ENCODE results near the gene ARHGEF7. TPM values are rescaled to one million over a fixed set of nuclear protein-coding genes. Genes with fewer than 3 reads are reported as not detected.

The ARHGEF7 gene
- total RNA-seq, 1 donor from 2014 or later, result 64.6 TPM

- Histone ChIP-seq H3K27ac (no peak overlapping the region), H3K4me1 (no peaks in the 10 kb centered on the region), H3F3A (ENCODE audit: low read depth) (no peaks in the 10 kb centered on the region), H3K9ac (no peak overlapping the region), H2AFZ (replicated peaks) (no peak overlapping the region), H3K79me2 (ENCODE audit: low read depth) (no peaks in the 10 kb centered on the region), H4K20me1 (ENCODE audit: low read depth) (peaks cover 4% of the 10 kb centered on the region), H3K4me3 (no peak overlapping the region), H3K4me2 (no peak overlapping the region), H3K36me3 (no peaks in the 10 kb centered on the region), H3K27me3 (no peaks in the 10 kb centered on the region), H3K9me3 (ENCODE audit: low read depth) (no peaks in the 10 kb centered on the region)
- H3K27me3 Mint-ChIP-seq (ENCODE audit: insufficient read depth, low read depth), result no peaks in the 10 kb centered on the region
- no peak overlapping the region for H3K27ac Mint-ChIP-seq
- H3K4me1 Mint-ChIP-seq, result no peaks in the 10 kb centered on the region
- H3K4me3 Mint-ChIP-seq, result no peak overlapping the region
- no peak for DNase-seq (ENCODE audit: low spot score)
- TF ChIP-seq EZH2 (IDR thresholded peaks at IDR 0.05), result no peak
- no peak for TF ChIP-seq EZH2phosphoT487 (IDR thresholded peaks at IDR 0.05)
- TF ChIP-seq CTCF (IDR thresholded peaks at IDR 0.05), result no peak
- no peaks in the 10 kb centered on the region for H3K9me3 Mint-ChIP-seq
- peaks cover 32% of the 10 kb centered on the region for H3K36me3 Mint-ChIP-seq
These were observed 167.9 kb downstream of the ARHGEF7 start for GRCh38 chr13:111282997-111283396.

GRCh38 chr13:111283457-111283856 lies 168.3 kb downstream of the ARHGEF7 start:
- no peaks in the 10 kb centered on the region for H3K9me3 Mint-ChIP-seq

DNA sequence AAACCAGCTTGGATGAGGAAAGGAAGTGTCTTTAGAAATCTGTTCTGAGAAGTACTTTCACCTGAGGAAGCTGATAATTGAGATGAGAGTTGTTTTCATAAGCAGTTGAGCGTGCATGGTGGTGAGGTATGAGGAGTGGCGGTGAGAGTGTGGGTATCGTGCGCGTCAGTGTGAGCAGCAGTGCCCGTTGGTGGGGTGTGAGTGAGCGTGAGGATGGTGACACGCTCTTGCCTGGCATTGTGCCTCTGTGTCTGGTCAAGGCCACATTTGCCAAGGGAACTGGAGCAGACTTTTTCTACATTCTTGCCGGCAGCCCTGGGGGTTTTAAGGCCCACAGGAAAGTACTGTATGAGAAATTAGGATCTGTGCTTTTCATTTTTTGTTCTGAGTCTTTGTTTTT lies 168.9 kb downstream of the ARHGEF7 start:
- Mint-ChIP-seq H3K4me3 (no peak overlapping the region), H3K27ac (no peak overlapping the region), H3K27me3 (ENCODE audit: insufficient read depth, low read depth) (no peaks in the 10 kb centered on the region), H3K36me3 (peaks cover 29% of the 10 kb centered on the region), H3K9me3 (no peaks in the 10 kb centered on the region), H3K4me1 (no peaks in the 10 kb centered on the region)
- no peaks in the 10 kb centered on the region for H3K79me2 ChIP-seq (ENCODE audit: low read depth)
- no peak for DNase-seq (ENCODE audit: low spot score)
- peaks cover 4% of the 10 kb centered on the region for H4K20me1 ChIP-seq (ENCODE audit: low read depth)
- H3K27ac ChIP-seq, result no peak overlapping the region
- no peaks in the 10 kb centered on the region for H3K36me3 ChIP-seq
- H3K9ac ChIP-seq, result no peak overlapping the region
- H3K27me3 ChIP-seq, result no peaks in the 10 kb centered on the region
- H3K4me3 ChIP-seq, result no peak overlapping the region
- H2AFZ ChIP-seq (replicated peaks), result no peak overlapping the region
- H3F3A ChIP-seq (ENCODE audit: low read depth), result peaks cover 3% of the 10 kb centered on the region
- H3K9me3 ChIP-seq (ENCODE audit: low read depth), result no peaks in the 10 kb centered on the region
- no peak overlapping the region for H3K4me2 ChIP-seq
- H3K4me1 ChIP-seq, result no peaks in the 10 kb centered on the region
- TF ChIP-seq CTCF (IDR thresholded peaks at IDR 0.05), result no peak
- TF ChIP-seq EZH2phosphoT487 (IDR thresholded peaks at IDR 0.05), result no peak
- no peak for TF ChIP-seq EZH2 (IDR thresholded peaks at IDR 0.05)

More at GRCh38 chr13:111283457-111283856, 168.3 kb downstream of the ARHGEF7 start:
- H2AFZ ChIP-seq (replicated peaks), result no peak overlapping the region
- no peaks in the 10 kb centered on the region for H3K4me1 ChIP-seq
- H4K20me1 ChIP-seq (ENCODE audit: low read depth), result peaks cover 4% of the 10 kb centered on the region
- H3K27me3 ChIP-seq, result no peaks in the 10 kb centered on the region
- Mint-ChIP-seq H3K36me3 (peaks cover 32% of the 10 kb centered on the region), H3K27ac (no peak overlapping the region), H3K4me3 (no peak overlapping the region), H3K4me1 (no peaks in the 10 kb centered on the region), H3K27me3 (ENCODE audit: insufficient read depth, low read depth) (no peaks in the 10 kb centered on the region)
- H3F3A ChIP-seq (ENCODE audit: low read depth), result no peaks in the 10 kb centered on the region
- TF ChIP-seq CTCF (IDR thresholded peaks at IDR 0.05) (no peak), EZH2 (IDR thresholded peaks at IDR 0.05) (no peak), EZH2phosphoT487 (IDR thresholded peaks at IDR 0.05) (no peak)
- no peak overlapping the region for H3K4me3 ChIP-seq
- no peaks in the 10 kb centered on the region for H3K36me3 ChIP-seq
- no peak overlapping the region for H3K9ac ChIP-seq
- H3K79me2 ChIP-seq (ENCODE audit: low read depth), result no peaks in the 10 kb centered on the region
- no peak overlapping the region for H3K27ac ChIP-seq
- H3K4me2 ChIP-seq, result no peak overlapping the region
- no peaks in the 10 kb centered on the region for H3K9me3 ChIP-seq (ENCODE audit: low read depth)
- no peak for DNase-seq (ENCODE audit: low spot score)

Data from neural progenitor cell (in vitro differentiated cells).